K562 (cell line): ENCODE data around the gene FOSL2. TPM values are rescaled to one million over a fixed set of nuclear protein-coding genes. Genes with fewer than 3 reads are reported as not detected.
A peak's percentile ranks its signal among the peaks of the same experiment; 100 is the strongest.

Experiments
- ARHGAP35 ChIP-seq: fragments of 450-650 bp; IDR thresholded peaks from 2 replicates; pipeline ENCODE4 v1.6.1; 2018; ENCODE audit not compliant: partially characterized antibody
- FIP1L1 ChIP-seq: fragments of 200-400 bp; formaldehyde crosslinking; IDR thresholded peaks from 2 replicates; pipeline ENCODE4 v1.6.1; 2018; ENCODE audit warnings: mild to moderate bottlenecking, low read depth, low read length; ENCODE audit not compliant: poor library complexity, severe bottlenecking
- HNRNPK ChIP-seq: fragments of 200-400 bp; formaldehyde crosslinking; IDR thresholded peaks from one replicate; pipeline ENCODE4 v1.6.1; 2018; ENCODE audit warnings: mild to moderate bottlenecking, low read depth, low read length; ENCODE audit not compliant: poor library complexity, severe bottlenecking
- MYBL2 ChIP-seq, 2 experiments: fragments of 450-650 bp in 1 of 2; sonication (generic) in 1 of 2; formaldehyde crosslinking in 1 of 2; IDR thresholded peaks; 2 replicates each; pipeline versions ENCODE4 v1.6.1 to v1.8.1; 2017 to 2022; ENCODE audit warnings: borderline replicate concordance in 1 of 2, inconsistent platforms in 1 of 2, low read depth in 1 of 2, mild to moderate bottlenecking in 1 of 2, missing genetic modification reagents in 1 of 2, moderate library complexity in 1 of 2
- NR3C1 ChIP-seq: sonication (generic); formaldehyde crosslinking; IDR thresholded peaks from 2 replicates; pipeline ENCODE4 v1.8.1; 2022; ENCODE audit warnings: missing genetic modification reagents
- OTX1 ChIP-seq: fragments of 450-650 bp; formaldehyde crosslinking; IDR thresholded peaks from 2 replicates; pipeline ENCODE4 v1.4.0; 2022; ENCODE audit warnings: mild to moderate bottlenecking
- ZNF184 ChIP-seq: sonication (generic); formaldehyde crosslinking; IDR thresholded peaks from 2 replicates; pipeline ENCODE4 v1.5.0; 2020; ENCODE audit warnings: missing genetic modification reagents
- ZNF197 ChIP-seq: fragments of 200-800 bp; sonication (Bioruptor generic); IDR thresholded peaks from 2 replicates; pipeline ENCODE4 v1.6.1; 2016; ENCODE audit warnings: low read depth, missing genetic modification characterization, missing compliant biosample characterization
- polyA plus RNA-seq, 8 experiments: library from polyadenylated mRNA; depleted of rRNA in 4 of 8; stranded (reverse) in 5 of 8; unstranded in 3 of 8; fragments of >200 nt; fragmentation: Nextera tagmentation in 2 of 8; fragmentation: Illumina TruSeq in 1 of 8; extraction: Ambion mirVana in 2 of 8; extraction: Trizol in 1 of 8; gene quantifications; 2 replicates each; pipeline versions ENCODE4 v1.2.1 to v1.2.3, GENCODE V29; 2011 to 2014; ENCODE audit warnings: inconsistent platforms in 1 of 8, missing spikeins in 1 of 8
- total RNA-seq, 7 experiments: library from RNA; depleted of rRNA in 6 of 7; stranded (reverse); fragments of >200 nt in 6 of 7; fragmentation: Illumina TruSeq in 2 of 7; extraction: Trizol in 2 of 7; gene quantifications; 2 replicates each; pipeline versions ENCODE4 v1.2.1 to v1.2.3, GENCODE V29; 2011 to 2021; ENCODE audit warnings: low replicate concordance in 1 of 7
- TF ChIP-seq, protein P1 (sequence below), 2 experiments: fragments of 450-650 bp in 1 of 2; sonication (generic) in 1 of 2; formaldehyde crosslinking in 1 of 2; IDR thresholded peaks; 2 replicates each; pipeline versions ENCODE4 v1.7.1 to v1.9.0; 2016 to 2022; ENCODE audit warnings: inconsistent platforms in 1 of 2, mild to moderate bottlenecking in 1 of 2, missing genetic modification reagents in 1 of 2
- TF ChIP-seq, protein P2 (sequence below): sonication (generic); formaldehyde crosslinking; IDR thresholded peaks from 2 replicates; pipeline ENCODE4 v1.9.0; 2022; ENCODE audit warnings: mild to moderate bottlenecking, missing genetic modification reagents
- TF ChIP-seq, protein P3 (sequence below): fragments of 450-650 bp; IDR thresholded peaks from 2 replicates; pipeline ENCODE4 v1.6.1; 2018; ENCODE audit not compliant: partially characterized antibody

The FOSL2 gene
- total and polyA plus RNA-seq, 9 of the 15 experiments (the other 6 are each of a cell fraction or from before 2014, with no cell fraction given) = 0.04 to 2.9 (median 0.80) TPM

DNA sequence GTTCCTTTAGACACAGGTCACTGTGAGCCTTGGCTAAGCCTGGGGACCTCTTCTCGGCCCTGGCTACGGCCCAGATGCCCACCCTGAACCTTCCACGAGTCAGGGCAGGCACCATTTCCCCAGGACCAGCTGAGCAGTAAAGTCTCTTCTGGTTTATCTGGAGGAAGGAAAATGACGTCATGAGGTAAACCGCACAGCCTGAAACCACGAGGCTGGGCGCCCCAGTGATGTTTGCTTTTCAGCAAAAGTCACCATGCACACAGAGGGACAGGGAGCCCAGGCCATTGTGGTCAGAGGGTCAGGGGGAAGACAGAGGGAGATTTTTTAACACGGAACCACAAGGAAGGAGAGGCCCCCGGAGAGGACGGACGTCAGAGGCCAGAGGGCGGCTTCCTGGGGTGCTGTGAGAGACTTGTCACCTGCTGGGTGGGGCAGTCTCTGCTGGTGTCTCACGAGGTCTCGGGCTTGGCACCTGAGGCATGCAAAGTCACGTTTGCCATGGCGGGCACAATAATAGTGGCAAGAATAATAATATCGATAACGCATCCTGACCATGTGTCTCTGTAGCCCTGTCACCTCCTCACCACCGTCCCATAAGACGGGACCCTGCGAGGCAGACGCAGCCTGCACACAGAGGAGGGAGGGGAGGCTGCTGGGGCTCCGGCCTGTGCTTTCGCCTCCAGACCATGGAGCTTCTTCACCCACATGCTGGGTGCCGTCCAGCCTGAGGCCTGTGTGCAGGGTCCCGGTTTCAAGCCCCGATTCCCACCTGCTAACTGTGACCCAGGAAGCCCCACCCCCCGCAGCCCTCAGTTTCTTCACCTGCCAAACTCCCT, 33.2 kb upstream of the FOSL2 start (continued):
- no peak for TF ChIP-seq ARHGAP35
- no peak for TF ChIP-seq HNRNPK
- TF ChIP-seq, protein P1, sequence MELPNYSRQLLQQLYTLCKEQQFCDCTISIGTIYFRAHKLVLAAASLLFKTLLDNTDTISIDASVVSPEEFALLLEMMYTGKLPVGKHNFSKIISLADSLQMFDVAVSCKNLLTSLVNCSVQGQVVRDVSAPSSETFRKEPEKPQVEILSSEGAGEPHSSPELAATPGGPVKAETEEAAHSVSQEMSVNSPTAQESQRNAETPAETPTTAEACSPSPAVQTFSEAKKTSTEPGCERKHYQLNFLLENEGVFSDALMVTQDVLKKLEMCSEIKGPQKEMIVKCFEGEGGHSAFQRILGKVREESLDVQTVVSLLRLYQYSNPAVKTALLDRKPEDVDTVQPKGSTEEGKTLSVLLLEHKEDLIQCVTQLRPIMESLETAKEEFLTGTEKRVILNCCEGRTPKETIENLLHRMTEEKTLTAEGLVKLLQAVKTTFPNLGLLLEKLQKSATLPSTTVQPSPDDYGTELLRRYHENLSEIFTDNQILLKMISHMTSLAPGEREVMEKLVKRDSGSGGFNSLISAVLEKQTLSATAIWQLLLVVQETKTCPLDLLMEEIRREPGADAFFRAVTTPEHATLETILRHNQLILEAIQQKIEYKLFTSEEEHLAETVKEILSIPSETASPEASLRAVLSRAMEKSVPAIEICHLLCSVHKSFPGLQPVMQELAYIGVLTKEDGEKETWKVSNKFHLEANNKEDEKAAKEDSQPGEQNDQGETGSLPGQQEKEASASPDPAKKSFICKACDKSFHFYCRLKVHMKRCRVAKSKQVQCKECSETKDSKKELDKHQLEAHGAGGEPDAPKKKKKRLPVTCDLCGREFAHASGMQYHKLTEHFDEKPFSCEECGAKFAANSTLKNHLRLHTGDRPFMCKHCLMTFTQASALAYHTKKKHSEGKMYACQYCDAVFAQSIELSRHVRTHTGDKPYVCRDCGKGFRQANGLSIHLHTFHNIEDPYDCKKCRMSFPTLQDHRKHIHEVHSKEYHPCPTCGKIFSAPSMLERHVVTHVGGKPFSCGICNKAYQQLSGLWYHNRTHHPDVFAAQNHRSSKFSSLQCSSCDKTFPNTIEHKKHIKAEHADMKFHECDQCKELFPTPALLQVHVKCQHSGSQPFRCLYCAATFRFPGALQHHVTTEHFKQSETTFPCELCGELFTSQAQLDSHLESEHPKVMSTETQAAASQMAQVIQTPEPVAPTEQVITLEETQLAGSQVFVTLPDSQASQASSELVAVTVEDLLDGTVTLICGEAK (IDR thresholded peaks at IDR 0.05) = peak; percentile 70
- TF ChIP-seq, protein P1 (CRISPR knock-in tag; IDR thresholded peaks at IDR 0.05) = no peak
- TF ChIP-seq FIP1L1 = no peak
- peak; percentile 90 for TF ChIP-seq ZNF197 (CRISPR knock-in tag)
- no peak for TF ChIP-seq MYBL2 (IDR thresholded peaks at IDR 0.05; ENCODE audit: low read depth)
- no peak for TF ChIP-seq MYBL2 (CRISPR knock-in tag; IDR thresholded peaks at IDR 0.05; ENCODE audit: borderline replicate concordance)
- no peak for TF ChIP-seq ZNF184 (CRISPR knock-in tag)
- TF ChIP-seq NR3C1 = no peak
- TF ChIP-seq, protein P2, sequence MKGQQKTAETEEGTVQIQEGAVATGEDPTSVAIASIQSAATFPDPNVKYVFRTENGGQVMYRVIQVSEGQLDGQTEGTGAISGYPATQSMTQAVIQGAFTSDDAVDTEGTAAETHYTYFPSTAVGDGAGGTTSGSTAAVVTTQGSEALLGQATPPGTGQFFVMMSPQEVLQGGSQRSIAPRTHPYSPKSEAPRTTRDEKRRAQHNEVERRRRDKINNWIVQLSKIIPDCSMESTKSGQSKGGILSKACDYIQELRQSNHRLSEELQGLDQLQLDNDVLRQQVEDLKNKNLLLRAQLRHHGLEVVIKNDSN (CRISPR knock-in tag) = peak; percentile 60
- TF ChIP-seq OTX1 = 0 out of 2 replicates have a peak, but pooled peaks have one; percentile 24
- TF ChIP-seq, protein P3, sequence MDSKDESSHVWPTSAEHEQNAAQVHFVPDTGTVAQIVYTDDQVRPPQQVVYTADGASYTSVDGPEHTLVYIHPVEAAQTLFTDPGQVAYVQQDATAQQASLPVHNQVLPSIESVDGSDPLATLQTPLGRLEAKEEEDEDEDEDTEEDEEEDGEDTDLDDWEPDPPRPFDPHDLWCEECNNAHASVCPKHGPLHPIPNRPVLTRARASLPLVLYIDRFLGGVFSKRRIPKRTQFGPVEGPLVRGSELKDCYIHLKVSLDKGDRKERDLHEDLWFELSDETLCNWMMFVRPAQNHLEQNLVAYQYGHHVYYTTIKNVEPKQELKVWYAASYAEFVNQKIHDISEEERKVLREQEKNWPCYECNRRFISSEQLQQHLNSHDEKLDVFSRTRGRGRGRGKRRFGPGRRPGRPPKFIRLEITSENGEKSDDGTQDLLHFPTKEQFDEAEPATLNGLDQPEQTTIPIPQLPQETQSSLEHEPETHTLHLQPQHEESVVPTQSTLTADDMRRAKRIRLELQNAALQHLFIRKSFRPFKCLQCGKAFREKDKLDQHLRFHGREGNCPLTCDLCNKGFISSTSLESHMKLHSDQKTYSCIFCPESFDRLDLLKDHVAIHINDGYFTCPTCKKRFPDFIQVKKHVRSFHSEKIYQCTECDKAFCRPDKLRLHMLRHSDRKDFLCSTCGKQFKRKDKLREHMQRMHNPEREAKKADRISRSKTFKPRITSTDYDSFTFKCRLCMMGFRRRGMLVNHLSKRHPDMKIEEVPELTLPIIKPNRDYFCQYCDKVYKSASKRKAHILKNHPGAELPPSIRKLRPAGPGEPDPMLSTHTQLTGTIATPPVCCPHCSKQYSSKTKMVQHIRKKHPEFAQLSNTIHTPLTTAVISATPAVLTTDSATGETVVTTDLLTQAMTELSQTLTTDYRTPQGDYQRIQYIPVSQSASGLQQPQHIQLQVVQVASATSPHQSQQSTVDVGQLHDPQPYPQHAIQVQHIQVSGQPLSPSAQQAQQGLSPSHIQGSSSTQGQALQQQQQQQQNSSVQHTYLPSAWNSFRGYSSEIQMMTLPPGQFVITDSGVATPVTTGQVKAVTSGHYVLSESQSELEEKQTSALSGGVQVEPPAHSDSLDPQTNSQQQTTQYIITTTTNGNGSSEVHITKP = no peak
